ENCODE results near the gene CRYBG2. TPM values are rescaled to one million over a fixed set of nuclear protein-coding genes. Genes with fewer than 3 reads are reported as not detected.

The CRYBG2 gene
- total and polyA plus RNA-seq, 2 of the 8 experiments (the other 6 are each of a cell fraction or from before 2014, with no cell fraction given) = 14.2 to 17.0 TPM

DNA sequence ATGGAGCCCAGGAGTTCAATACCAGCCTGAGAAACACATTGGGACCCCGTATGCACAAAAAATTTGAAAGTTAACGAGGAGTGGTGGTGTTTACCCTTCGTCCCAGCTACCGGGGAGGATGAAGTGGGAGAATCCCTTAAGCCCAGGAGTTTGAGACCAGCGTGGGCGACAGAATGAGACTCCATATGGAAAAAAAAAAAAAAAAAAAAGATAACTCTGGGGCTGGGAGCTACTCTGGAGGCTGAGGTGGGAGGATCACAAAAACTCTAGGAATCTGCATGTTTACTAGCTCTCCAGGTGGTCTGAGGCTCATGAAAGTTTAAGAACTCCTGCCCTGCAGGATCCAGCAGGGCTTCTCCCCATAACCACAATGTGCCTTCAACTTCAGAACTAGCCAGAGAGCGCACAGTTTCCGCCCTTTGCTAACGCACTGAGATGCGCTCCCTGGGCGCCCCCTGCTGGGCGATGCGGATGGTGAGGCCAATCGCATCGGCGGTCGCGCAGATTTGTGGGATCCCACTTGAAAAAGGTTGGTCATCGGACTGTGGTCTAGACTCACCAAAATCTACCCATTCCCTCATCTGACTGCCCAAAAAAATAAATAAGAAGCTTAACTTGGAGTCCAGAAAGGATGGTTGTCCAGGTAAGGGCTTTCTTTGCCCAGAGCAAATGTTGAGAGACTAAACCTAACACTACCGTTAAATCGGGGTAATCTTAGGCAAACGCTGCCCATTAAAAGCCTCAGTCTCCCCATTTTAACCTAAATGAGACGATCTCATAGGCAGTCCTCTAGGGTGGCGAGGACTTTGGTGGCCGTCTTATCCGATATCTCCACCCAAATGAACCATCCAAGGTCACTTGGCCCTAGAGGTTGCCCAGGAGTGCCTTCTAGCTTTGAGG is 9.9 kb upstream of the CRYBG2 start:
- POLR2A ChIA-PET (ENCODE audit: partially characterized antibody) = interaction anchor here (0.9 to 4.4 kb wide), 8 partner anchors 9 to 85 kb away, joined by 3 to 36 read pairs (median 5); partner anchors contain the start of genes CRYBG2, LIN28A and SH3BGRL3
- Histone ChIP-seq H3K23me2 (ENCODE audit: low read depth, low read length) (peaks cover 8% of the 10 kb centered on the region; the same call in 1 of the 2 replicates), H3K79me2 (ENCODE audit: control insufficient read depth in 1 of 2, insufficient read depth in 2 of 2, low read length in 2 of 2) (no peaks in the 10 kb centered on the region), H4K8ac (ENCODE audit: extremely low read depth, insufficient read depth, low read length) (no peak overlapping the region), H2AFZ (ENCODE audit: low read length) (peak overlapping the region; percentile 27), H3K4me3 (ENCODE audit: extremely low read depth in 1 of 4, insufficient read depth in 2 of 4, low read depth in 3 of 4, low read length in 4 of 4) (no peak overlapping the region), H3K18ac (ENCODE audit: extremely low read depth, low read length) (no peak overlapping the region), H3K23ac (ENCODE audit: insufficient read length) (no peak overlapping the region), H2BK15ac (ENCODE audit: low read length) (no peak overlapping the region), H3K27ac (ENCODE audit: low read depth, low read length) (no peak overlapping the region), H3K4me1 (replicated peaks in 1 of 4; ENCODE audit: control insufficient read depth in 3 of 4, insufficient read depth in 4 of 4, low read length in 3 of 4) (peaks cover 4 to 14% (median 10%) of the 10 kb centered on the region in 4 experiments), H3K9ac (replicated peaks in 1 of 4; ENCODE audit: extremely low read depth in 1 of 4, low read depth in 3 of 4, low read length in 3 of 4) (no peak overlapping the region), H3K56ac (replicated peaks; ENCODE audit: insufficient read length, low read depth, low read length) (no peak overlapping the region), H4K5ac (ENCODE audit: insufficient read length, low read depth, low read length) (no peak overlapping the region), H2BK20ac (ENCODE audit: low read length) (no peak overlapping the region), H3K36me3 (ENCODE audit: control insufficient read depth in 2 of 4, insufficient read depth in 4 of 4, low read length in 3 of 4) (no peaks in the 10 kb centered on the region), H3K27me3 (replicated peaks in 1 of 4; ENCODE audit: control insufficient read depth in 3 of 4, extremely low read depth in 1 of 4, insufficient read depth in 3 of 4, low read length in 3 of 4) (peaks cover 0 to 17% (median 11%) of the 10 kb centered on the region in 4 experiments; a peak in 4 of 7 replicates), H3K4me2 (ENCODE audit: insufficient read depth in 1 of 2, low read depth in 2 of 2, low read length in 2 of 2) (no peak overlapping the region), H2BK12ac (ENCODE audit: low read depth, low read length) (no peak overlapping the region), H4K20me1 (replicated peaks in 1 of 2; ENCODE audit: control insufficient read depth in 1 of 2, insufficient read depth in 2 of 2, low read length in 2 of 2) (no peaks in the 10 kb centered on the region), H3K9me3 (ENCODE audit: insufficient read depth in 2 of 2, low read depth in 1 of 2, low read length in 1 of 2) (no peaks in the 10 kb centered on the region), H3K79me1 (ENCODE audit: low read depth, low read length) (no peaks in the 10 kb centered on the region), H2AK5ac (ENCODE audit: low read depth, low read length) (no peak overlapping the region), H3K4ac (replicated peaks; ENCODE audit: insufficient read length, low read depth, low read length) (no peak overlapping the region), H2BK120ac (replicated peaks; ENCODE audit: low read depth, low read length) (no peak overlapping the region), H3K14ac (ENCODE audit: insufficient read length) (no peak overlapping the region), H2BK5ac (ENCODE audit: low read depth, low read length) (no peak overlapping the region), H4K91ac (replicated peaks; ENCODE audit: insufficient read length, low read length) (no peak overlapping the region)
- DNase-seq (ENCODE audit: low read depth in 1 of 2, low spot score in 2 of 2) (peak; percentile 50 to 97), FAIRE-seq (peak; percentile 85)
- 47% methylated on average over 26 of the region's 26 CpGs; no CpG with 5 or more reads in 1 of the 2 experiments for WGBS, 2 experiments (ENCODE audit: extremely low coverage in 1 of 2, insufficient coverage in 1 of 2, insufficient read length in 1 of 2, insufficient replicate concordance in 2 of 2, low coverage in 1 of 2, low lambda C conversion rate in 2 of 2, missing lambda C conversion rate in 1 of 2)
- CTCF ChIA-PET (ENCODE audit: partially characterized antibody) = interaction anchor here (0.7 to 14.1 kb wide), 31 partner anchors 8 to 340 kb away, joined by 3 to 297 read pairs (median 5); partner anchors contain the start of genes CATSPER4, CD52, SH3BGRL3 and ZNF683
- peak; percentile 81 to 89 for TF ChIP-seq RAD21 (IDR thresholded peaks at IDR 0.05 in 1 of 2, conservative IDR thresholded peaks at IDR 0.05 in 1 of 2; ENCODE audit: low read depth in 2 of 2, low read length in 2 of 2)
- no peak for TF ChIP-seq MAFK (IDR thresholded peaks at IDR 0.05; ENCODE audit: low read depth, low read length)
- TF ChIP-seq, protein P1, sequence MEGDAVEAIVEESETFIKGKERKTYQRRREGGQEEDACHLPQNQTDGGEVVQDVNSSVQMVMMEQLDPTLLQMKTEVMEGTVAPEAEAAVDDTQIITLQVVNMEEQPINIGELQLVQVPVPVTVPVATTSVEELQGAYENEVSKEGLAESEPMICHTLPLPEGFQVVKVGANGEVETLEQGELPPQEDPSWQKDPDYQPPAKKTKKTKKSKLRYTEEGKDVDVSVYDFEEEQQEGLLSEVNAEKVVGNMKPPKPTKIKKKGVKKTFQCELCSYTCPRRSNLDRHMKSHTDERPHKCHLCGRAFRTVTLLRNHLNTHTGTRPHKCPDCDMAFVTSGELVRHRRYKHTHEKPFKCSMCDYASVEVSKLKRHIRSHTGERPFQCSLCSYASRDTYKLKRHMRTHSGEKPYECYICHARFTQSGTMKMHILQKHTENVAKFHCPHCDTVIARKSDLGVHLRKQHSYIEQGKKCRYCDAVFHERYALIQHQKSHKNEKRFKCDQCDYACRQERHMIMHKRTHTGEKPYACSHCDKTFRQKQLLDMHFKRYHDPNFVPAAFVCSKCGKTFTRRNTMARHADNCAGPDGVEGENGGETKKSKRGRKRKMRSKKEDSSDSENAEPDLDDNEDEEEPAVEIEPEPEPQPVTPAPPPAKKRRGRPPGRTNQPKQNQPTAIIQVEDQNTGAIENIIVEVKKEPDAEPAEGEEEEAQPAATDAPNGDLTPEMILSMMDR (IDR thresholded peaks at IDR 0.05; ENCODE audit: control extremely low read depth in 1 of 3, insufficient read depth in 1 of 3, low read depth in 1 of 3, low read length in 3 of 3) = peak; percentile 93 to 96 (median 93)
- peak; percentile 31; the same call in 1 of the 2 replicates for TF ChIP-seq MAX (IDR thresholded peaks at IDR 0.05)
- no peak for TF ChIP-seq EP300 (IDR thresholded peaks at IDR 0.05; ENCODE audit: borderline replicate concordance in 1 of 2, low read depth in 2 of 2, low read length in 2 of 2)
- peak; percentile 65 for TF ChIP-seq CREB1 (IDR thresholded peaks at IDR 0.05)
- TF ChIP-seq TBP (IDR thresholded peaks at IDR 0.05; ENCODE audit: low read depth, low read length) = peak; percentile 49; the same call in 1 of the 2 replicates
